Breast epithelium (tissue), 4 donors: ENCODE data around the gene PALLD. TPM values are rescaled to one million over a fixed set of nuclear protein-coding genes. Genes with fewer than 3 reads are reported as not detected.

Experiments
- DNase-seq, 2 donors: peaks; one replicate each; pipeline ENCODE4 v3.0.0-alpha.2; 2019; ENCODE audit warnings: low spot score in 2 of 2
- H3K27ac ChIP-seq, 2 donors: fragments of 200-600 bp; sonication (generic) in 1 of 2; one replicate each; pipeline ENCODE4 v1.5.1; 2016 to 2019; ENCODE audit warnings: mild to moderate bottlenecking in 1 of 2
- H3K27me3 ChIP-seq, 2 donors: fragments of 200-600 bp; sonication (generic) in 1 of 2; one replicate each; pipeline versions ENCODE4 v1.5.1 to v1.6.0; 2017 to 2019; ENCODE audit warnings: control low read depth in 1 of 2, mild to moderate bottlenecking in 1 of 2
- H3K36me3 ChIP-seq: fragments of 200-600 bp; one replicate; pipeline ENCODE4 v1.5.1; 2019
- H3K4me1 ChIP-seq, 2 donors: fragments of 200-600 bp; sonication (generic); one replicate each; pipeline ENCODE4 v1.5.1; 2016 to 2019; ENCODE audit warnings: control low read depth in 1 of 2
- H3K4me3 ChIP-seq, 3 donors: fragments of 200-600 bp; sonication (generic); 1 replicate in 2 of 3; 2 replicates in 1 of 3; pipeline ENCODE4 v1.5.1; 2016 to 2019; ENCODE audit warnings: mild to moderate bottlenecking in 3 of 3, moderate library complexity in 2 of 3
- H3K9me3 ChIP-seq, 2 donors: fragments of 200-600 bp; sonication (generic) in 1 of 2; one replicate each; pipeline ENCODE4 v1.5.1; 2016 to 2019; ENCODE audit warnings: control low read depth in 1 of 2
- CTCF ChIP-seq, 3 donors: fragments of 450-650 bp; IDR thresholded peaks; one replicate each; pipeline ENCODE4 v1.5.1; 2016 to 2017; ENCODE audit warnings: antibody characterized with exemption in 3 of 3, mild to moderate bottlenecking in 3 of 3, moderate library complexity in 3 of 3
- POLR2A ChIP-seq: fragments of 450-650 bp; IDR thresholded peaks from one replicate; pipeline ENCODE4 v1.6.1; 2016; ENCODE audit warnings: antibody characterized with exemption, mild to moderate bottlenecking, moderate library complexity
- POLR2AphosphoS5 ChIP-seq, 3 donors: sonication (generic); formaldehyde crosslinking; IDR thresholded peaks; one replicate each; pipeline ENCODE4 v1.6.1; 2017; ENCODE audit warnings: antibody characterized with exemption in 3 of 3
- intact Hi-C: fragments of 100-400 bp; cut with DNase I; formaldehyde crosslinking; loops from one replicate; pipeline ENCODE4 v1.15.1; 2023; ENCODE audit warnings: low total_unique reads
- total RNA-seq, 3 donors: library from RNA; depleted of rRNA; stranded (reverse); fragments of >200 nt; gene quantifications; one replicate each; pipeline ENCODE4 v1.1.0, GENCODE V29; 2016

PALLD gene
- total RNA-seq, 3 donors from 2014 or later, result 96.0 to 186 (median 174) TPM

DNA sequence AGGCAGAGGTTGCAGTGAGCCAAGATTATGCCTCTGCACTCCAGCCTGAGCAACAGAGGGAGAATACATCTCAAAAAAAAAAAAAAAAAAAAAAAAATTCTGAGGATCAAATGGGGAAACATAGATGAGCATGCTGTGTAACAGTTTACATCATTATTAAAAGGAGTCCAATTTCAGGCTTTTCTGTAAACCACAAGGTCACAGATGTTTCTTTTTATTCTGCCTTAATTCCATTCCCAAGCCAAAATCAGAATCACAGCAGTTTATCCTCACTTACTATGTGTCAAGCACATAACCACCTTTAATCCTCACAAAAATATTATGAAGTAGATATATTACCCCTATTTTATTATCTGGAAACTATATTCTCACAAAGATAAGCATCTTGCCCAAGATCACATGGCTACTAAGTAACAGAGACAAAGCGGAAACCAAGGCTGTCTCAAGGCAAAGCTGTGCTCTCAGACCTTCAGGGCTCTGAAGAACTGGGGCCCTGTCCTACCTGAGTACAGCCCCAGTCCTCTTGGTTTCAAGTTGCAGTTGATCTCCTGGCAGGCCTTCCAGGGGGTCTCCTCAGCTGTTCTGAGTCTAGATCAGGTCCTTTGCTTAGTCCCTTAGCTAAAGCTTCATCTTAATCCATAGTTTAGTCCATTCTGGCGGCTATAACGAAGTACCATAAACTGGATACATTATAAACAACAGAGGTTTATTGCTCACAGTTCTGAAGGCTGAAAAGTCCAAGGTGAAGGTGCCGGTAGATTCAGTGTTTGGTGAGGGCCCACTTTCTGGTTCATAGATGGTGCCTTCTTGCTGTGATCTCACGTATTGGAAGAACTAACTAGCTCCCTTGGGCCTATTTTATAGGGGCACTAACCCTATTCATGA is 141.3 kb downstream of the PALLD start:
- peaks cover 0 to 8% of the 10 kb centered on the region in 2 donors for H3K4me1 ChIP-seq
- H3K27ac ChIP-seq, result no peak overlapping the region
- intact Hi-C loops, result no loop called here

GRCh38 chr4:168639914-168640313 is 143.1 kb downstream of the PALLD start:
- no peaks in the 10 kb centered on the region for H3K27me3 ChIP-seq
- no peak for DNase-seq
- H3K9me3 ChIP-seq, result no peaks in the 10 kb centered on the region
- H3K36me3 ChIP-seq, result no peaks in the 10 kb centered on the region
- no peak overlapping the region for H3K27ac ChIP-seq
- intact Hi-C loops, result no loop called here
- TF ChIP-seq CTCF (IDR thresholded peaks at IDR 0.05) (no peak), POLR2A (no peak), POLR2AphosphoS5 (IDR thresholded peaks at IDR 0.05) (no peak)
- no peaks in the 10 kb centered on the region for H3K4me1 ChIP-seq
- no peak overlapping the region for H3K4me3 ChIP-seq

More for the DNA sequence above, 141.3 kb downstream of the PALLD start:
- H3K36me3 ChIP-seq, result no peaks in the 10 kb centered on the region
- no peaks in the 10 kb centered on the region for H3K27me3 ChIP-seq
- no peak overlapping the region for H3K4me3 ChIP-seq
- TF ChIP-seq POLR2A (no peak), POLR2AphosphoS5 (IDR thresholded peaks at IDR 0.05) (no peak), CTCF (IDR thresholded peaks at IDR 0.05) (no peak)
- no peaks in the 10 kb centered on the region for H3K9me3 ChIP-seq
- no peak for DNase-seq

DNA sequence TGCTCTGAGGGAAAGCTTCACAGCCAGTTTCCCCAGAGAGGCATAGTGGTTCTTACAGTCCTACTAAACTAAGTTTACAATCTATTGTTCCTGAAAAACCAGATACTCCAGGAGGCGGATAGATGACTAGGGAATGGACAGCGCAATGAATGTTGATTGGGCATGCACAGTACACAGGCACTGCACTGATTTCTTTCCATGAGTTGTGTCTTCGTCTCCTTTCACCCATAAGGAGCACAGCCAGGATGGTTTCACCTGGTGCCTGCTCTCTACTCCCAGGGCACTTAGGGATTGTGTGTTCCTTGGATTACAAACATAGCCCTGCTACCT is 144.9 kb downstream of the PALLD start:
- H3K4me3 ChIP-seq, result no peak overlapping the region
- H3K9me3 ChIP-seq, result no peaks in the 10 kb centered on the region
- no peaks in the 10 kb centered on the region for H3K36me3 ChIP-seq
- intact Hi-C loops, result no loop called here
- H3K27ac ChIP-seq, result no peak overlapping the region
- H3K4me1 ChIP-seq, result no peaks in the 10 kb centered on the region
- no peaks in the 10 kb centered on the region for H3K27me3 ChIP-seq
- TF ChIP-seq POLR2AphosphoS5 (IDR thresholded peaks at IDR 0.05) (no peak), POLR2A (no peak), CTCF (IDR thresholded peaks at IDR 0.05) (no peak)
- no peak for DNase-seq

DNA sequence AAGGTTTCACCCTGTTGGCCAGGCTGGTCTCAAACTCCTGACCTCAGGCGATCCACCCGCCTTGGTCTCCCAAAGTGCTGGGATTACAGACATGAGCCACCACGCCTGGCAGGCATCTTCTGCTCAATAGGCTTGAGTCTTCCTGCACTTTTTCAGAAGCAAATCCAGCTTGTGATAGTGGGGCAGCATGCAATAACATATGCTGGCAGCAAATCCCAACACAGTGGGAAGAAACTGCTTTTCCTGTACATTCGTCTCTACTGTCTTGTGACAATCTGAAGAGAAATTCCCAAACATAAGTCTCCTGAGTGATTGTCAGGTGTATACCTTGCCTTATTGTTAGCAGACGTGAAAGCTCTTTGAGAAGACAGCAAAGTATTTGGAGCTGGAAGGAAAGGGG is 145.7 kb downstream of the PALLD start:
- H3K9me3 ChIP-seq, result no peaks in the 10 kb centered on the region
- peak overlapping the region in 1 of 3 donors; percentile 10 for H3K4me3 ChIP-seq
- H3K4me1 ChIP-seq, result no peaks in the 10 kb centered on the region
- DNase-seq, result no peak
- H3K27ac ChIP-seq, result peak overlapping the region; percentile 5 to 52
- no peak for TF ChIP-seq POLR2AphosphoS5 (IDR thresholded peaks at IDR 0.05)
- TF ChIP-seq POLR2A, result no peak
- no peak for TF ChIP-seq CTCF (IDR thresholded peaks at IDR 0.05)
- H3K27me3 ChIP-seq, result no peaks in the 10 kb centered on the region
- intact Hi-C loops, result no loop called here
- no peaks in the 10 kb centered on the region for H3K36me3 ChIP-seq

DNA sequence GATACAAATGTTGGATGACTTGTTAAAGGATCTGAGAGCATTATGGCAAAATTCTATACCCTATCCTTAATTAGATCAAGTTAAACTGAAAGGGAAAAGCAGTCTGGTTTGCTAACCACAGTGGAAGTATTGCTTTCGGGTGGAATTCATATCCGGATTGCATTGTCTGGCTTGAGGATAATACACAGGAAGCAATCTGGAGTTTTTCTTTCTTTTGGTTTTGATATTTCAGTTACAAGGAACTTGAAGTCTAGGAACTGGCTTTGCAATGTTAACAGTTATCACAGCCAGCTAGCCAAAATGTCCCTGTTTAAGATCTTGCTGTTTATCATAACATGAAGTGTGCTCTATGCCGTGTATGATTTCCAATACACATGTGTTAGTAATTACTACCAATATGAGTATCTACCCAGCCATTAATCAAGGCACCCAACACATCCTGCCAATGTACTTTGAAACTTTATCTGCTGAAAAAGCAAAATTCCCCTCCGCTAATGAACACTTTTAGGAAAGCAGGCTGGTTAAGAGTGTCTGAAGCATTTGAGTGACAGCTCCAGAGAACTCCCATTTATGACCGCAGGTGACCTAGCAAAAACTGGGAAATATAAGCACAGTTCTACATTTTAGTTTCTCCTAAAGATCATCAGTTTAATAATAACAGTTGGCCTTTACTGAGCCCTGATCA is 146.4 kb downstream of the PALLD start:
- H3K27me3 ChIP-seq, result no peaks in the 10 kb centered on the region
- peak overlapping the region in 1 of 3 donors; percentile 10 for H3K4me3 ChIP-seq
- DNase-seq, result no peak
- TF ChIP-seq POLR2AphosphoS5 (IDR thresholded peaks at IDR 0.05) (no peak), POLR2A (no peak), CTCF (IDR thresholded peaks at IDR 0.05) (no peak)
- no peaks in the 10 kb centered on the region for H3K4me1 ChIP-seq
- intact Hi-C loops, result loop anchor here (1.0 kb wide), 1 partner anchor 24 kb away; no protein-coding TSS in a partner anchor
- no peaks in the 10 kb centered on the region for H3K36me3 ChIP-seq
- peak overlapping the region; percentile 5 to 52 for H3K27ac ChIP-seq
- no peaks in the 10 kb centered on the region for H3K9me3 ChIP-seq
